Effector CD4-positive, alpha-beta T cell (primary cell): ENCODE measurements around the gene ZMAT5.

ENCODE experiments used
- DNase-seq: peaks from one replicate; pipeline ENCODE4 v3.0.0-alpha.2; 2020

The ZMAT5 gene

GRCh38 chr22:29704528-29705285 is 62.1 kb downstream of the ZMAT5 start:
- DNase-seq, result no peak

GRCh38 chr22:29703569-29704195 is 63.1 kb downstream of the ZMAT5 start:
- DNase-seq, result no peak

- no peak for DNase-seq
These were observed 63.8 kb downstream of the ZMAT5 start for GRCh38 chr22:29702931-29703501.

- DNase-seq, result no peak
These were observed 64.5 kb downstream of the ZMAT5 start for GRCh38 chr22:29702000-29702930.

GRCh38 chr22:29701155-29701999 is 65.4 kb downstream of the ZMAT5 start:
- no peak for DNase-seq

- DNase-seq, result no peak
These were observed 66.0 kb downstream of the ZMAT5 start for GRCh38 chr22:29700900-29701154.

- no peak for DNase-seq
These were observed 66.5 kb downstream of the ZMAT5 start for GRCh38 chr22:29700206-29700899.

- DNase-seq, result no peak
These were observed 68.8 kb downstream of the ZMAT5 start for GRCh38 chr22:29697853-29698598.

GRCh38 chr22:29695129-29695926 is 71.5 kb downstream of the ZMAT5 start:
- no peak for DNase-seq

GRCh38 chr22:29693671-29694070 is 73.1 kb downstream of the ZMAT5 start:
- no peak for DNase-seq

GRCh38 chr22:29693161-29693560 is 73.6 kb downstream of the ZMAT5 start:
- DNase-seq, result no peak

- DNase-seq, result no peak
These were observed 74.5 kb downstream of the ZMAT5 start for GRCh38 chr22:29692327-29692640.

- no peak for DNase-seq
These were observed 75.0 kb downstream of the ZMAT5 start for GRCh38 chr22:29691636-29692326.

GRCh38 chr22:29690476-29690875 is 76.3 kb downstream of the ZMAT5 start:
- no peak for DNase-seq

- no peak for DNase-seq
These were observed 77.0 kb downstream of the ZMAT5 start for GRCh38 chr22:29689880-29690213.

- no peak for DNase-seq
These were observed 77.5 kb downstream of the ZMAT5 start for GRCh38 chr22:29689206-29689879.

GRCh38 chr22:29684244-29684643 is 82.6 kb downstream of the ZMAT5 start:
- no peak for DNase-seq

- no peak for DNase-seq
These were observed 83.3 kb downstream of the ZMAT5 start for GRCh38 chr22:29683536-29683935.
